ENCODE measurements around the gene ZNF317. TPM values are rescaled to one million over a fixed set of nuclear protein-coding genes. Genes with fewer than 3 reads are reported as not detected.
A peak's percentile ranks its signal among the peaks of the same experiment; 100 is the strongest.

ZNF317 gene
- total and polyA plus RNA-seq, 2 of the 13 experiments (the other 11 are each of a cell fraction or from before 2014, with no cell fraction given), result 14.0 to 27.9 TPM

GRCh38 chr19:9205501-9206113 lies 65.4 kb downstream of the ZNF317 start (continued):
- TF ChIP-seq ZBTB40 (IDR thresholded peaks at IDR 0.05), result no peak
- TF ChIP-seq ZBTB40 (CRISPR knock-in tag; IDR thresholded peaks at IDR 0.05), result no peak
- TF ChIP-seq RAD51 (IDR thresholded peaks at IDR 0.05; ENCODE audit: borderline replicate concordance), result no peak
- no peak for TF ChIP-seq SP4 (CRISPR knock-in tag; IDR thresholded peaks at IDR 0.05)
- no peak for TF ChIP-seq ZBTB25 (CRISPR knock-in tag; IDR thresholded peaks at IDR 0.05)
- TF ChIP-seq SRY (CRISPR knock-in tag; IDR thresholded peaks at IDR 0.05), result no peak
- TF ChIP-seq DMAP1 (CRISPR knock-in tag; IDR thresholded peaks at IDR 0.05), result no peak
- TF ChIP-seq HHEX (CRISPR knock-in tag; IDR thresholded peaks at IDR 0.05), result no peak
- TF ChIP-seq ZNF577 (CRISPR knock-in tag; IDR thresholded peaks at IDR 0.05; ENCODE audit: borderline replicate concordance, low read depth), result no peak
- TF ChIP-seq HMGXB4 (CRISPR knock-in tag; IDR thresholded peaks at IDR 0.05; ENCODE audit: borderline replicate concordance in 1 of 2, low read depth in 1 of 2), result 0 out of 4 replicates have a peak, but pooled peaks of 1 of the 2 experiments have one; percentile 47
- TF ChIP-seq ZNF574 (CRISPR knock-in tag; IDR thresholded peaks at IDR 0.05), result 0 out of 2 replicates have a peak, but pooled peaks have one; percentile 42
- no peak for TF ChIP-seq ZNF83 (CRISPR knock-in tag; IDR thresholded peaks at IDR 0.05; ENCODE audit: borderline replicate concordance)
- TF ChIP-seq ZNF382 (CRISPR knock-in tag; IDR thresholded peaks at IDR 0.05; ENCODE audit: borderline replicate concordance), result no peak
- TF ChIP-seq ZNF720 (CRISPR knock-in tag; IDR thresholded peaks at IDR 0.05), result no peak
- TF ChIP-seq ZNF768 (CRISPR knock-in tag; IDR thresholded peaks at IDR 0.05), result peak; percentile 24; the same call in 1 of the 2 replicates

Measured in HepG2 (cell line).